Measurements from ENCODE around the gene ANTXR1.

ANTXR1 gene

GRCh38 chr2:69043736-69044400, 30.9 kb downstream of the ANTXR1 start:
- DNase-seq (ENCODE audit: low read depth) = no peak
- H3K4me3 ChIP-seq (ENCODE audit: low read depth, low read length) = no peak overlapping the region
- TF ChIP-seq CTCF (IDR thresholded peaks at IDR 0.05; ENCODE audit: control insufficient read depth, extremely low read depth, insufficient read depth) = no peak

- no peak for DNase-seq (ENCODE audit: low read depth)
- TF ChIP-seq CTCF (IDR thresholded peaks at IDR 0.05; ENCODE audit: control insufficient read depth, extremely low read depth, insufficient read depth) = no peak
- no peak overlapping the region for H3K4me3 ChIP-seq (ENCODE audit: low read depth, low read length)
These were observed 33.3 kb downstream of the ANTXR1 start for GRCh38 chr2:69046221-69046662.

GRCh38 chr2:69047625-69048145, 34.7 kb downstream of the ANTXR1 start:
- no peak for DNase-seq (ENCODE audit: low read depth)
- no peak for TF ChIP-seq CTCF (IDR thresholded peaks at IDR 0.05; ENCODE audit: control insufficient read depth, extremely low read depth, insufficient read depth)
- no peak overlapping the region for H3K4me3 ChIP-seq (ENCODE audit: low read depth, low read length)

- no peak overlapping the region for H3K4me3 ChIP-seq (ENCODE audit: low read depth, low read length)
- no peak for DNase-seq (ENCODE audit: low read depth)
- no peak for TF ChIP-seq CTCF (IDR thresholded peaks at IDR 0.05; ENCODE audit: control insufficient read depth, extremely low read depth, insufficient read depth)
These were observed 37.8 kb downstream of the ANTXR1 start for GRCh38 chr2:69050802-69051201.

- H3K4me3 ChIP-seq (ENCODE audit: low read depth, low read length) = no peak overlapping the region
- no peak for DNase-seq (ENCODE audit: low read depth)
- TF ChIP-seq CTCF (IDR thresholded peaks at IDR 0.05; ENCODE audit: control insufficient read depth, extremely low read depth, insufficient read depth) = no peak
These were observed 40.5 kb downstream of the ANTXR1 start for GRCh38 chr2:69053416-69053965.

- no peak overlapping the region for H3K4me3 ChIP-seq (ENCODE audit: low read depth, low read length)
- no peak for DNase-seq (ENCODE audit: low read depth)
- TF ChIP-seq CTCF (IDR thresholded peaks at IDR 0.05; ENCODE audit: control insufficient read depth, extremely low read depth, insufficient read depth) = no peak
These were observed 41.5 kb downstream of the ANTXR1 start for GRCh38 chr2:69054431-69054830.
